WERI-Rb-1 (cell line): Measurements from ENCODE around the gene TBC1D2B.

Experiments used
- DNase-seq: peaks from one replicate; pipeline ENCODE4 v3.0.0-alpha.2; 2020
- H3K27ac ChIP-seq: fragments of 250-450 bp; sonication (Bioruptor Pico); 2 replicates; pipeline ENCODE4 v1.5.1; 2020; ENCODE audit warnings: mild to moderate bottlenecking, moderate library complexity
- H3K27me3 ChIP-seq: fragments of 250-450 bp; sonication (Bioruptor Pico); 2 replicates; pipeline ENCODE4 v1.5.1; 2021; ENCODE audit warnings: mild to moderate bottlenecking, low read depth, moderate library complexity; ENCODE audit not compliant: insufficient read depth, severe bottlenecking
- H3K36me3 ChIP-seq: fragments of 250-450 bp; sonication (Bioruptor Pico); 2 replicates; pipeline ENCODE4 v1.5.1; 2020; ENCODE audit warnings: mild to moderate bottlenecking, moderate library complexity
- H3K4me3 ChIP-seq: 2 replicates; pipeline ENCODE4 v1.5.1; 2011; ENCODE audit warnings: low read depth, mild to moderate bottlenecking, control low read depth, low read length
- H3K9me3 ChIP-seq: fragments of 250-450 bp; sonication (Bioruptor Pico); 2 replicates; pipeline ENCODE4 v1.5.1; 2021; ENCODE audit warnings: mild to moderate bottlenecking, moderate library complexity; ENCODE audit not compliant: severe bottlenecking
- CTCF ChIP-seq: IDR thresholded peaks from 2 replicates; pipeline ENCODE4 v1.5.1; 2011; ENCODE audit warnings: low read depth, mild to moderate bottlenecking, control low read depth, inconsistent platforms, low read length

Gene TBC1D2B

DNA sequence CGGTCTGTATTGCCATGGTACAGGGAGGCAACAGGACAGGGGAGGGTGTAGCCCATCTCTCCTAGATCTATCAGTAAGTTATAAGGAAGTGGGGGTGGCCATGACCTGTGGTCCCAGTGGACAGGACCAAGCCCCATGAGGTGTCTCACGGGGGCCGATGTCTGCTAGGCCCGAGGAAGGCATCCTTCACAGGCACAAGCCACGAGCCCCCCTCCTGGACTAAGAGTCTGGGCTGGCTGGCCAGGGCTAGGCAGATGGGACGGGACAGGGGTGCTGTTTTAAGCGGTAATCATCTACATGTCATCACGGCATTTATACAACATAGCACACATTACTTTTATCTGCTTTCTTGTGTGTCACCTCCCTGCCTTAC, 2.6 kb upstream of the TBC1D2B start:
- no peaks in the 10 kb centered on the region for H3K9me3 ChIP-seq
- no peak for DNase-seq
- no peak overlapping the region for H3K27ac ChIP-seq
- no peaks in the 10 kb centered on the region for H3K27me3 ChIP-seq
- no peaks in the 10 kb centered on the region for H3K36me3 ChIP-seq
- H3K4me3 ChIP-seq, result no peak overlapping the region
- no peak for TF ChIP-seq CTCF

GRCh38 chr15:78079298-78080087, 2.0 kb upstream of the TBC1D2B start:
- no peak overlapping the region for H3K27ac ChIP-seq
- DNase-seq, result no peak
- TF ChIP-seq CTCF, result no peak

DNA sequence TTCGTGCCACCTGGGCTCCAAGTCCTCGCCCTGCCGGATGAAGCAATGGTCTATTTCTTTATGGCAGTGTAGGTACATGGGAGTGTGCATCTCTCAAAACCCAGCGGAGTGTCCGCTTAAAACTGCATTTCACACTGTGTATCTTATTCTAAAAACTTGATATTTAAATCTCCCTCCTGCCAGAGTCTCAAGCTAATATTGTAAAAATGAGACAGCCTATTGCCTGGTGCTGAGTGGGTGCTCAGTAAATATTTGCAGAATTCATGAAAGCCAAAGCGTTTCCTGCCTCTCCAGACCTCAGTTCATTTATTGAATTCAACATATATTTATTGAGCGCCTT, 330 bp upstream of the TBC1D2B start:
- H3K4me3 ChIP-seq, result peak overlapping the region; percentile 51
- no peaks in the 10 kb centered on the region for H3K27me3 ChIP-seq
- H3K36me3 ChIP-seq, result peaks cover 4% of the 10 kb centered on the region
- DNase-seq, result no peak
- TF ChIP-seq CTCF, result no peak
- H3K27ac ChIP-seq, result no peak overlapping the region
- no peaks in the 10 kb centered on the region for H3K9me3 ChIP-seq

More at GRCh38 chr15:78079298-78080087, 2.0 kb upstream of the TBC1D2B start:
- H3K36me3 ChIP-seq, result peaks cover 4% of the 10 kb centered on the region
- no peaks in the 10 kb centered on the region for H3K9me3 ChIP-seq
- H3K27me3 ChIP-seq, result no peaks in the 10 kb centered on the region
- H3K4me3 ChIP-seq, result no peak overlapping the region

GRCh38 chr15:78076231-78077052, 1.1 kb downstream of the TBC1D2B start:
- H3K4me3 ChIP-seq, result peak overlapping the region; percentile 78
- H3K27ac ChIP-seq, result peak overlapping the region; percentile 75
- H3K9me3 ChIP-seq, result no peaks in the 10 kb centered on the region
- TF ChIP-seq CTCF, result peak; percentile 46
- DNase-seq, result peak; percentile 21
- peaks cover 4% of the 10 kb centered on the region for H3K36me3 ChIP-seq
- H3K27me3 ChIP-seq, result no peaks in the 10 kb centered on the region

DNA sequence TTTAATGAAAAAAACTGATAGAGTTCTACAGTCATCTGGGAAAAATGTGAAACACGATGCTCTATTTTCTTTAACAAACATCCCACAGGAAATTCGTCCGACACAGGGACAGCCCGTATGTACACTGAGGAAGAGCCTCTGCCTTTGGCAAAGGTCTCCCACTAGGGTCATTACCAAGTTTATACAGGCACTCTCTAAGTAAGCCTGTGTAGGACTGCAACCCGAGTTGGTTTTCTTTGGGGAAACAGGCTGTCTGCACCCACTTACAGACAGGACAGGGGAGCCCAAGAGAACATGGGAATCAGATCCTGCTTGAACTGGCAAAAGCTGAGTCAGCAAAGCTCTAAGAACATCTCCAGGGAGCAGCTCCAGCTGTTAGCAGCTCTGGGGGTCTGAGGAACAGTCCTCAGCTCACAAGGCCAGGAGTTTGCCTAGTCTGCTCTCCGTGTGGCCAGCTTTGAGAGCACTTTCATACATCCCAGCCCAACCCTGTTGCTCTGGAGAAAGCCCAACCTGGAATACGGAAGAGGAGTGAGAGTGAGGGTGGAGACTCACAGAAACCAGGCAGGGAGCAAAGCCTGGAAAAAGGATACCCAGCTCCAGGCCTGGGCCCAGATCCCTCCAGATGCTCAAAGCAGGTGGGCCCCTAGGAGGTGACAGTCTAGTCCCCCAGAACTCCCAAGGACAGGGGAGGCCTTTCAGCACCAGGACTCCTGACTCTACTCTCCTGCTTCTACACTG, 1.9 kb downstream of the TBC1D2B start:
- no peak for TF ChIP-seq CTCF
- no peak overlapping the region for H3K27ac ChIP-seq
- H3K27me3 ChIP-seq, result no peaks in the 10 kb centered on the region
- DNase-seq, result no peak
- H3K4me3 ChIP-seq, result no peak overlapping the region
- H3K9me3 ChIP-seq, result no peaks in the 10 kb centered on the region
- peaks cover 4% of the 10 kb centered on the region for H3K36me3 ChIP-seq
